K562 (cell line): ENCODE measurements around the gene PCDHGB2. TPM values are rescaled to one million over a fixed set of nuclear protein-coding genes. Genes with fewer than 3 reads are reported as not detected.

Source experiments
- ATAC-seq: fragments of 200-7000 bp; cut with Tn5 transposase; 3 replicates; pipeline ENCODE4 v1.9.1; 2020; ENCODE audit warnings: moderate library complexity
- BruUV-seq: library from RNA; stranded (reverse); fragments of 400-500 nt; replicated peaks from 2 replicates; lab custom pipeline; 2021; lab: Mats Ljungman, UMichigan
- CTCF ChIA-PET: fragments of 300-600 bp; formaldehyde crosslinking; extraction: SDS; loops from one replicate; lab custom pipeline; 2021; ENCODE audit warnings: low intra/inter-chr PET ratio; lab: Yijun Ruan, JAX
- POLR2A ChIA-PET: fragments of 300-600, 350-650 bp; sonication (Branson Sonifier 250); formaldehyde crosslinking; extraction: SDS; loops from one replicate; lab custom pipeline; 2021; ENCODE audit warnings: antibody characterized with exemption, inconsistent platforms; lab: Yijun Ruan, JAX
- DNase-seq, 4 experiments: peaks; one replicate each; pipeline versions ENCODE4 v3.0.0 to v3.0.0-alpha.2; 2011 to 2018; ENCODE audit warnings: low spot score in 3 of 4, mixed read lengths in 3 of 4; ENCODE audit errors: extremely low read depth in 1 of 4
- FAIRE-seq: peaks from 2 replicates; lab custom pipeline; 2011; peaks lifted over from hg19 to GRCh38; lab: Jason Lieb, UNC
- H2AFZ ChIP-seq: 2 replicates; pipeline ENCODE4 v1.6.0; 2011; ENCODE audit warnings: low read depth, low read length, control low read depth, inconsistent platforms
- H3K27ac ChIP-seq: fragments of 200-600 bp; 3 replicates; pipeline ENCODE4 v1.8.0; 2011; ENCODE audit warnings: low read depth, mild to moderate bottlenecking, control low read depth, inconsistent platforms, low read length, moderate library complexity, mixed read lengths; ENCODE audit errors: extremely low read depth
- H3K27me3 ChIP-seq, 2 experiments: fragments of 300-600 bp in 1 of 2; 2 replicates in 1 of 2; 3 replicates in 1 of 2; pipeline versions ENCODE4 v1.6.0 to v1.8.0; 2011; ENCODE audit warnings: inconsistent platforms in 2 of 2, low read length in 2 of 2, mild to moderate bottlenecking in 1 of 2, mixed read lengths in 1 of 2, moderate library complexity in 1 of 2; ENCODE audit not compliant: control insufficient read depth in 2 of 2, insufficient read depth in 2 of 2
- H3K36me3 ChIP-seq: fragments of 300-600 bp; 3 replicates; pipeline ENCODE4 v1.8.0; 2011; ENCODE audit warnings: mild to moderate bottlenecking, low read length, inconsistent platforms; ENCODE audit not compliant: control insufficient read depth, insufficient read depth
- H3K4me1 ChIP-seq, 2 experiments: fragments of 200-600 bp in 1 of 2; replicated peaks in 1 of 2; 2 replicates in 1 of 2; 3 replicates in 1 of 2; pipeline versions ENCODE4 v1.5.1 to v1.8.0; 2011; ENCODE audit warnings: inconsistent platforms in 2 of 2, low read length in 2 of 2, mild to moderate bottlenecking in 1 of 2, mixed read lengths in 1 of 2, moderate library complexity in 1 of 2; ENCODE audit not compliant: control insufficient read depth in 2 of 2, insufficient read depth in 2 of 2
- H3K4me2 ChIP-seq: 2 replicates; pipeline ENCODE4 v1.6.1; 2011; ENCODE audit warnings: low read length, control low read depth, inconsistent platforms, mixed read lengths; ENCODE audit not compliant: insufficient read depth
- H3K4me3 ChIP-seq: fragments of 200-600 bp; sonication (generic), shearing (Covaris generic); 2 replicates; pipeline ENCODE4 v1.5.1; 2016; ENCODE audit warnings: control low read depth, inconsistent platforms
- H3K79me2 ChIP-seq: fragments of 200-600 bp; 3 replicates; pipeline ENCODE4 v1.8.0; 2011; ENCODE audit warnings: low read length, inconsistent platforms; ENCODE audit not compliant: control insufficient read depth, insufficient read depth
- H3K9ac ChIP-seq, 2 experiments: 2 replicates each; pipeline versions ENCODE4 v1.6.0 to v1.6.1; 2011; ENCODE audit warnings: low read depth in 2 of 2, low read length in 2 of 2, control low read depth in 1 of 2, inconsistent platforms in 1 of 2, mild to moderate bottlenecking in 1 of 2, mixed read lengths in 1 of 2; ENCODE audit not compliant: insufficient read depth in 1 of 2
- H3K9me1 ChIP-seq: one replicate; pipeline ENCODE4 v1.6.0; 2011; ENCODE audit warnings: inconsistent platforms, mild to moderate bottlenecking, low read length, moderate library complexity; ENCODE audit not compliant: control insufficient read depth, insufficient read depth
- H3K9me3 ChIP-seq: replicated peaks from 2 replicates; pipeline ENCODE4 v1.5.1; 2011; ENCODE audit warnings: low read depth, low read length, inconsistent platforms; ENCODE audit not compliant: control insufficient read depth, insufficient read depth
- H4K20me1 ChIP-seq: replicated peaks from 2 replicates; pipeline ENCODE4 v1.6.1; 2011; ENCODE audit warnings: low read length, inconsistent platforms, mixed read lengths; ENCODE audit not compliant: control insufficient read depth, insufficient read depth
- HDAC2 ChIP-seq: fragments of 450-650 bp; IDR thresholded peaks from 2 replicates; pipeline ENCODE4 v1.6.1; 2016; ENCODE audit warnings: mild to moderate bottlenecking
- HEY1 ChIP-seq: fragments of 250-450 bp; sonication (Bioruptor Pico); IDR thresholded peaks from 2 replicates; pipeline ENCODE4 v1.5.0; 2020; ENCODE audit warnings: mild to moderate bottlenecking, moderate library complexity, borderline replicate concordance
- MEF2D ChIP-seq: conservative IDR thresholded peaks from 2 replicates; pipeline ENCODE4 v1.6.1; 2016; ENCODE audit warnings: low read depth, missing genetic modification characterization, missing compliant biosample characterization
- MTA3 ChIP-seq: fragments of 450-650 bp; formaldehyde crosslinking; IDR thresholded peaks from 2 replicates; pipeline ENCODE4 v1.6.1; 2017; ENCODE audit warnings: mild to moderate bottlenecking, borderline replicate concordance
- MYC ChIP-seq, 2 experiments: fragments of 250-450 bp in 1 of 2; sonication (Bioruptor Pico) in 1 of 2; IDR thresholded peaks; 2 replicates each; pipeline versions ENCODE4 v1.5.1 to v1.6.1; 2012 to 2021; ENCODE audit warnings: low read depth in 2 of 2, borderline replicate concordance in 1 of 2, improper control_type of control experiment in 1 of 2, low read length in 1 of 2, mild to moderate bottlenecking in 1 of 2, moderate library complexity in 1 of 2
- POLR2A ChIP-seq: fragments of 450-650 bp; conservative IDR thresholded peaks from 2 replicates; pipeline ENCODE4 v1.6.1; 2016
- TCF3 ChIP-seq: sonication (generic); formaldehyde crosslinking; IDR thresholded peaks from 2 replicates; pipeline ENCODE4 v1.4.0; 2020; ENCODE audit warnings: mild to moderate bottlenecking, missing genetic modification reagents
- YY1 ChIP-seq, 3 experiments: IDR thresholded peaks; 2 replicates each; pipeline ENCODE4 v1.6.1; 2011; ENCODE audit warnings: low read length in 2 of 3, mild to moderate bottlenecking in 2 of 3, moderate library complexity in 2 of 3, borderline replicate concordance in 1 of 3, control low read depth in 1 of 3, low read depth in 1 of 3; ENCODE audit not compliant: insufficient read depth in 3 of 3, insufficient replicate concordance in 2 of 3, control insufficient read depth in 1 of 3, insufficient read length in 1 of 3; ENCODE audit errors: extremely low read depth in 1 of 3
- ZNF224 ChIP-seq: sonication (generic); formaldehyde crosslinking; IDR thresholded peaks from 2 replicates; pipeline ENCODE4 v1.8.0; 2022; ENCODE audit warnings: mild to moderate bottlenecking, missing genetic modification reagents
- ZNF79 ChIP-seq: fragments of 250-450 bp; sonication (Bioruptor Pico); IDR thresholded peaks from 2 replicates; pipeline ENCODE4 v1.4.0; 2020; ENCODE audit warnings: low read depth, mild to moderate bottlenecking, moderate library complexity
- WGBS: fragments of 100-300 bp; shearing (Covaris generic); methylation state at CpG from one replicate; pipeline ENCODE4 v1.1.6; 2016; ENCODE audit warnings: low coverage, mixed read lengths; ENCODE audit not compliant: insufficient coverage; ENCODE audit errors: missing lambda C conversion rate; 5-methylcytosine and 5-hydroxymethylcytosine counted together
- in situ Hi-C: fragments of 300-500 bp; cut with MboI; formaldehyde crosslinking; loops from 4 replicates; pipeline ENCODE4 v1.15.0; 2018; ENCODE audit warnings: inconsistent platforms, mixed read lengths
- intact Hi-C: fragments of 100-400 bp; cut with micrococcal nuclease; formaldehyde crosslinking; loops from 2 replicates; pipeline ENCODE4 v1.14.2; 2022
- polyA plus RNA-seq, 8 experiments: library from polyadenylated mRNA; depleted of rRNA in 4 of 8; stranded (reverse) in 5 of 8; unstranded in 3 of 8; fragments of >200 nt; fragmentation: Nextera tagmentation in 2 of 8; fragmentation: Illumina TruSeq in 1 of 8; extraction: Ambion mirVana in 2 of 8; extraction: Trizol in 1 of 8; gene quantifications; 2 replicates each; pipeline versions ENCODE4 v1.2.1 to v1.2.3, GENCODE V29; 2011 to 2014; ENCODE audit warnings: inconsistent platforms in 1 of 8, missing spikeins in 1 of 8
- total RNA-seq, 7 experiments: library from RNA; depleted of rRNA in 6 of 7; stranded (reverse); fragments of >200 nt in 6 of 7; fragmentation: Illumina TruSeq in 2 of 7; extraction: Trizol in 2 of 7; gene quantifications; 2 replicates each; pipeline versions ENCODE4 v1.2.1 to v1.2.3, GENCODE V29; 2011 to 2021; ENCODE audit warnings: low replicate concordance in 1 of 7
- TF ChIP-seq, protein P1 (sequence below), 2 experiments: IDR thresholded peaks; 2 replicates each; pipeline ENCODE4 v1.6.1; 2012; ENCODE audit warnings: improper control_type of control experiment in 2 of 2, low read depth in 2 of 2, low read length in 2 of 2, borderline replicate concordance in 1 of 2
- TF ChIP-seq, protein P2 (sequence below): sonication (generic); formaldehyde crosslinking; IDR thresholded peaks from 2 replicates; pipeline ENCODE4 v1.8.0; 2022; ENCODE audit warnings: missing genetic modification reagents, mild to moderate bottlenecking, borderline replicate concordance

The PCDHGB2 gene
- total and polyA plus RNA-seq, 9 of the 15 experiments (the other 6 are each of a cell fraction or from before 2014, with no cell fraction given) = 0.06 to 0.54 (median 0.29) TPM; not detected in 1

DNA sequence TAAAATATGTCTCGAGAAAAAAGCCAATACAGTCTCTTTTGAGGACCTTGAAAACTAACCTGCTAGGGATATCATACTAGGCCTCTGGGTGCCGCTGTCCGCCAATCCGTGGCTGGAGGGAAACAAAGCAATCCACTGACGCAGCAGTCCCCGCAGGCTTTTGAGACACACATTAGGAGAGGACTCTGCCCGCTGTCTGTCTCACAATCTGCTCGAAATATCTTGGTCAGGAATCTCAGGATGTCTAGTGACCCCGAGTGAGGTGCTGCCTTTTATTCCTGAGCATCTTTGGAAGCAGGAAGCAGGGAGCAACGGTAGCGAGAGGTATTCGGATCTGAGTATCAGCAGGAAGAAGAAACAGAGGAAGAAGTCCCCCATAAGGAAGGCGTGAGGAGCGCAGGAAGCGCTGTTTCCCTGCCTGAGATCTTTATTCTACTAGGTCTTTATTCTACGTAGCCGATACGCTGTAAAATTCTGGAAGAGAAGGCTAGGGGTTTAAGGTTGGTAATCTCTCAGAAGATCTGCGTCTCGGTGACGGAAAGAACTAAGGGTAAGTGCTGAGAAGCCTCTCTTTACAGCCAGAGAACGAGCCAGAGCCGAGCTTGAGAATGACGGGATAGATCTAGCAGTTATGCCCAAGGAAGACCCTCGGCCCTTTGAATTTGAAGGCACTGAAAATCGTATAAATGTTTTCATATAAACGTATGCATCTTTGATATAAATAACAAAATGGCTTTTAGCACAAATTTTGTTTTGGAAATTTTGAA is 33.5 kb upstream of the PCDHGB2 start:
- Histone ChIP-seq H3K36me3 (no peaks in the 10 kb centered on the region), H3K27me3 (peaks cover 0 to 6% of the 10 kb centered on the region in 2 experiments; a peak in 3 of 5 replicates), H3K79me2 (no peaks in the 10 kb centered on the region), H3K9me1 (no peaks in the 10 kb centered on the region), H3K4me1 (no peaks in the 10 kb centered on the region; a peak in 1 of 5 replicates), H3K9me3 (0 out of 2 replicates have a peak, but pooled peaks cover 2% of the 10 kb centered on the region), H3K4me2 (peak overlapping the region; percentile 94), H3K27ac (peak overlapping the region; percentile 64; the same call in 2 of the 3 replicates), H3K4me3 (peak overlapping the region; percentile 47), H2AFZ (peak overlapping the region; percentile 99), H3K9ac (peak overlapping the region; percentile 74 to 93; a peak in 3 of 4 replicates), H4K20me1 (no peaks in the 10 kb centered on the region)
- in situ Hi-C loops (no loop called here), intact Hi-C loops (loop anchor here (5.0 to 10.0 kb wide), 2 partner anchors 46 to 111 kb away; partner anchors contain the start of genes PCDHB13, PCDHGA6 and PCDHGB3)
- DNase-seq (peak; percentile 63 to 86 (median 74)), ATAC-seq (peak; percentile 99), FAIRE-seq (peak; percentile 97)
- POLR2A ChIA-PET = interaction anchor here (0.9 kb wide), 1 partner anchor 267 kb away, joined by 3 read pairs; no protein-coding TSS in a partner anchor
- CTCF ChIA-PET = interaction anchor here (0.7 to 1.9 kb wide), 7 partner anchors 186 to 239 kb away, joined by 3 to 9 read pairs (median 6); no protein-coding TSS in a partner anchor
- WGBS = 2% methylated on average over 27 of the region's 27 CpGs
- TSS peak; percentile 39 for BruUV-seq
- TF ChIP-seq, protein P1, sequence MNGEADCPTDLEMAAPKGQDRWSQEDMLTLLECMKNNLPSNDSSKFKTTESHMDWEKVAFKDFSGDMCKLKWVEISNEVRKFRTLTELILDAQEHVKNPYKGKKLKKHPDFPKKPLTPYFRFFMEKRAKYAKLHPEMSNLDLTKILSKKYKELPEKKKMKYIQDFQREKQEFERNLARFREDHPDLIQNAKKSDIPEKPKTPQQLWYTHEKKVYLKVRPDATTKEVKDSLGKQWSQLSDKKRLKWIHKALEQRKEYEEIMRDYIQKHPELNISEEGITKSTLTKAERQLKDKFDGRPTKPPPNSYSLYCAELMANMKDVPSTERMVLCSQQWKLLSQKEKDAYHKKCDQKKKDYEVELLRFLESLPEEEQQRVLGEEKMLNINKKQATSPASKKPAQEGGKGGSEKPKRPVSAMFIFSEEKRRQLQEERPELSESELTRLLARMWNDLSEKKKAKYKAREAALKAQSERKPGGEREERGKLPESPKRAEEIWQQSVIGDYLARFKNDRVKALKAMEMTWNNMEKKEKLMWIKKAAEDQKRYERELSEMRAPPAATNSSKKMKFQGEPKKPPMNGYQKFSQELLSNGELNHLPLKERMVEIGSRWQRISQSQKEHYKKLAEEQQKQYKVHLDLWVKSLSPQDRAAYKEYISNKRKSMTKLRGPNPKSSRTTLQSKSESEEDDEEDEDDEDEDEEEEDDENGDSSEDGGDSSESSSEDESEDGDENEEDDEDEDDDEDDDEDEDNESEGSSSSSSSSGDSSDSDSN (IDR thresholded peaks at IDR 0.05; ENCODE audit: borderline replicate concordance in 1 of 2, low read depth in 2 of 2, low read length in 2 of 2) = no peak
- TF ChIP-seq HDAC2 (peak; percentile 47; the same call in 1 of the 2 replicates), MEF2D (no peak), MTA3 (no peak), TCF3 (CRISPR knock-in tag) (no peak), HEY1 (CRISPR knock-in tag) (no peak), MYC (IDR thresholded peaks at IDR 0.05; ENCODE audit: low read depth, low read length) (0 out of 2 replicates have a peak, but pooled peaks have one; percentile 24), MYC (CRISPR knock-in tag; IDR thresholded peaks at IDR 0.05; ENCODE audit: borderline replicate concordance, low read depth) (no peak), POLR2A (peak; percentile 72), YY1 (IDR thresholded peaks at IDR 0.05; ENCODE audit: borderline replicate concordance in 1 of 3, control insufficient read depth in 1 of 3, extremely low read depth in 1 of 3, insufficient read depth in 3 of 3, insufficient read length in 1 of 3, insufficient replicate concordance in 2 of 3, low read depth in 1 of 3, low read length in 2 of 3) (no peak), ZNF224 (no peak), ZNF79 (CRISPR knock-in tag) (no peak)
- TF ChIP-seq, protein P2, sequence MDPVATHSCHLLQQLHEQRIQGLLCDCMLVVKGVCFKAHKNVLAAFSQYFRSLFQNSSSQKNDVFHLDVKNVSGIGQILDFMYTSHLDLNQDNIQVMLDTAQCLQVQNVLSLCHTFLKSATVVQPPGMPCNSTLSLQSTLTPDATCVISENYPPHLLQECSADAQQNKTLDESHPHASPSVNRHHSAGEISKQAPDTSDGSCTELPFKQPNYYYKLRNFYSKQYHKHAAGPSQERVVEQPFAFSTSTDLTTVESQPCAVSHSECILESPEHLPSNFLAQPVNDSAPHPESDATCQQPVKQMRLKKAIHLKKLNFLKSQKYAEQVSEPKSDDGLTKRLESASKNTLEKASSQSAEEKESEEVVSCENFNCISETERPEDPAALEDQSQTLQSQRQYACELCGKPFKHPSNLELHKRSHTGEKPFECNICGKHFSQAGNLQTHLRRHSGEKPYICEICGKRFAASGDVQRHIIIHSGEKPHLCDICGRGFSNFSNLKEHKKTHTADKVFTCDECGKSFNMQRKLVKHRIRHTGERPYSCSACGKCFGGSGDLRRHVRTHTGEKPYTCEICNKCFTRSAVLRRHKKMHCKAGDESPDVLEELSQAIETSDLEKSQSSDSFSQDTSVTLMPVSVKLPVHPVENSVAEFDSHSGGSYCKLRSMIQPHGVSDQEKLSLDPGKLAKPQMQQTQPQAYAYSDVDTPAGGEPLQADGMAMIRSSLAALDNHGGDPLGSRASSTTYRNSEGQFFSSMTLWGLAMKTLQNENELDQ (CRISPR knock-in tag) = no peak
